GM04504 (cell line): ENCODE data around the gene SHISA3.

ENCODE experiments used
- DNase-seq: peaks from one replicate; pipeline ENCODE4 v3.0.0-alpha.2; 2012; ENCODE audit warnings: low read depth

The SHISA3 gene

DNA sequence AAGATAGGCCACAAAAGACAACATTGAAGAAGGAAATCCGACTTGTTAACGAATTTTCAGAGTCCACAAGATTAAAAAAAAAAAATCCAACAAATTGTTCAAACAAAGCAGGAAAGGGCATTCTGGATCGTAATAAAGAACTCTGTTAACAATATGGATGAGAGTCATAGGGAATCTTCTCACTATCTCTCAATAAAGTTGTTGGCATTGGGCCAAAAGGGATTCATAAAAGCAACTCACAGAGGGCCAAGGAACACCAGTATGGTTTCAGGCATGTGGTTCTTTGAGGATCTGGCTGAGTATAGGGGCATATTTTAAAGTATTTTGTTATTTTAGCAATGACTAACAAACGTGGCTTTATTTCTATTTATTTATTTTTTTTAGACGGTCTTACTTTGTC lies 49.5 kb downstream of the SHISA3 start:
- DNase-seq: no peak
